NCI-H2171 treated with DMSO at 0.1 percent for 48 hours (cell line): ENCODE results near the gene SYNPO.

ENCODE experiments used
- DNase-seq: peaks from one replicate; lab custom pipeline; 2025; lab: John Stamatoyannopoulos, UW

The SYNPO gene

GRCh38 chr5:150656191-150657132 lies 16.0 kb downstream of the SYNPO start:
- DNase-seq: peak; percentile 59

GRCh38 chr5:150658121-150658520 lies 17.7 kb downstream of the SYNPO start:
- no peak for DNase-seq

GRCh38 chr5:150658699-150659265 lies 18.3 kb downstream of the SYNPO start:
- DNase-seq: no peak

GRCh38 chr5:150659360-150660107 lies 19.1 kb downstream of the SYNPO start:
- no peak for DNase-seq

- DNase-seq: no peak
Measured at GRCh38 chr5:150660108-150660831, 19.8 kb downstream of the SYNPO start.

- DNase-seq: no peak
Measured at GRCh38 chr5:150661086-150661485, 20.6 kb downstream of the SYNPO start, which contains the start of gene MYOZ3. Gene MYOZ3 (plus strand): TSS chr5:150661251. CDS start chr5:150662942, 1,691 bp downstream.

GRCh38 chr5:150661821-150662596 lies 21.5 kb downstream of the SYNPO start:
- no peak for DNase-seq

GRCh38 chr5:150662731-150663516 lies 22.5 kb downstream of the SYNPO start:
- no peak for DNase-seq

GRCh38 chr5:150663936-150664335 lies 23.5 kb downstream of the SYNPO start:
- DNase-seq: no peak

- DNase-seq: no peak
Measured at GRCh38 chr5:150665044-150665443, 24.6 kb downstream of the SYNPO start.

- no peak for DNase-seq
Measured at GRCh38 chr5:150670275-150670947, 30.0 kb downstream of the SYNPO start.

- DNase-seq: no peak
Measured at GRCh38 chr5:150670948-150671310, 30.5 kb downstream of the SYNPO start.

GRCh38 chr5:150671509-150672236 lies 31.2 kb downstream of the SYNPO start:
- no peak for DNase-seq

GRCh38 chr5:150672237-150672883 lies 31.9 kb downstream of the SYNPO start:
- DNase-seq: no peak

GRCh38 chr5:150672884-150673275 lies 32.4 kb downstream of the SYNPO start:
- no peak for DNase-seq

- no peak for DNase-seq
Measured at GRCh38 chr5:150674341-150674821, 33.9 kb downstream of the SYNPO start.

GRCh38 chr5:150675069-150675468 lies 34.6 kb downstream of the SYNPO start:
- no peak for DNase-seq

- DNase-seq: no peak
Measured at GRCh38 chr5:150676578-150676977, 36.1 kb downstream of the SYNPO start.
